ENCODE results near the gene ABHD14A.

Gene ABHD14A

GRCh38 chr3:52006820-52007133 is 31.9 kb downstream of the ABHD14A start:
- TF ChIP-seq, protein P1, sequence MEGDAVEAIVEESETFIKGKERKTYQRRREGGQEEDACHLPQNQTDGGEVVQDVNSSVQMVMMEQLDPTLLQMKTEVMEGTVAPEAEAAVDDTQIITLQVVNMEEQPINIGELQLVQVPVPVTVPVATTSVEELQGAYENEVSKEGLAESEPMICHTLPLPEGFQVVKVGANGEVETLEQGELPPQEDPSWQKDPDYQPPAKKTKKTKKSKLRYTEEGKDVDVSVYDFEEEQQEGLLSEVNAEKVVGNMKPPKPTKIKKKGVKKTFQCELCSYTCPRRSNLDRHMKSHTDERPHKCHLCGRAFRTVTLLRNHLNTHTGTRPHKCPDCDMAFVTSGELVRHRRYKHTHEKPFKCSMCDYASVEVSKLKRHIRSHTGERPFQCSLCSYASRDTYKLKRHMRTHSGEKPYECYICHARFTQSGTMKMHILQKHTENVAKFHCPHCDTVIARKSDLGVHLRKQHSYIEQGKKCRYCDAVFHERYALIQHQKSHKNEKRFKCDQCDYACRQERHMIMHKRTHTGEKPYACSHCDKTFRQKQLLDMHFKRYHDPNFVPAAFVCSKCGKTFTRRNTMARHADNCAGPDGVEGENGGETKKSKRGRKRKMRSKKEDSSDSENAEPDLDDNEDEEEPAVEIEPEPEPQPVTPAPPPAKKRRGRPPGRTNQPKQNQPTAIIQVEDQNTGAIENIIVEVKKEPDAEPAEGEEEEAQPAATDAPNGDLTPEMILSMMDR (IDR thresholded peaks at IDR 0.05; ENCODE audit: insufficient read depth, low read length, poor library complexity, severe bottlenecking), result no peak
- TF ChIP-seq EZH2phosphoT487 (conservative IDR thresholded peaks at IDR 0.05; ENCODE audit: low read length), result no peak
- Histone ChIP-seq H3K9me3 (ENCODE audit: insufficient read depth, low read length) (no peaks in the 10 kb centered on the region), H3K9me2 (replicated peaks; ENCODE audit: insufficient read depth, low read length) (no peaks in the 10 kb centered on the region), H3K27me3 (ENCODE audit: low read length) (no peaks in the 10 kb centered on the region), H3K36me3 (ENCODE audit: low read length) (no peaks in the 10 kb centered on the region), H3K9ac (ENCODE audit: low read length) (no peak overlapping the region), H3K4me2 (ENCODE audit: low read depth, low read length, poor library complexity, severe bottlenecking) (no peak overlapping the region), H4K20me1 (ENCODE audit: low read depth, low read length) (no peaks in the 10 kb centered on the region), H3K79me2 (ENCODE audit: insufficient read depth, low read length) (no peaks in the 10 kb centered on the region), H3K4me3 (ENCODE audit: insufficient read depth, low read length, poor library complexity, severe bottlenecking) (no peak overlapping the region), H2AFZ (ENCODE audit: low read depth, low read length, severe bottlenecking) (no peak overlapping the region), H3K27ac (ENCODE audit: low read depth, low read length) (no peak overlapping the region), H3F3A (ENCODE audit: insufficient read depth) (no peaks in the 10 kb centered on the region)

DNA sequence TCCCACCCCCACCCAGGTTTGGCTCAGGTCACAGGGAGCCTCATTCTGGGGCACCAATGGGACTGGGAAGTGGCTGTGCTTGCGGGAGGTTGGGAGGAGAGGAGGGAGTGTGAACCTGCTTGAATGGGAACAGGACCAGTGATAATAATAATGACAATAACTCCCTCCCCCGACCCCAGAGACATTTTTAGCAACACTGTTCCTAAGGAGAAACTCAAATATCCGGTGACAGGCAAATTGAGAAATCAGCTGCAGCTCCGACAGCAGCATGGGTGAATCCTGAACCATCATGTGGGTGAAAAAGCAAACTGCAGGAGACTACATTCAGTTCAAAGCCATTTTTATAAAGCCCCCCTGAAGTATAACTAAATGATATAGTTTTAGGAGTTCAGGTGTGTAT is 32.4 kb downstream of the ABHD14A start:
- H3K79me2 ChIP-seq (ENCODE audit: insufficient read depth, low read length), result no peaks in the 10 kb centered on the region
- H3K9ac ChIP-seq (ENCODE audit: low read length), result no peak overlapping the region
- no peaks in the 10 kb centered on the region for H3K27me3 ChIP-seq (ENCODE audit: low read length)
- no peak overlapping the region for H3K4me3 ChIP-seq (ENCODE audit: insufficient read depth, low read length, poor library complexity, severe bottlenecking)
- H3K27ac ChIP-seq (ENCODE audit: low read depth, low read length), result no peak overlapping the region
- H4K20me1 ChIP-seq (ENCODE audit: low read depth, low read length), result no peaks in the 10 kb centered on the region
- H2AFZ ChIP-seq (ENCODE audit: low read depth, low read length, severe bottlenecking), result no peak overlapping the region
- no peak overlapping the region for H3K4me2 ChIP-seq (ENCODE audit: low read depth, low read length, poor library complexity, severe bottlenecking)
- H3F3A ChIP-seq (ENCODE audit: insufficient read depth), result no peaks in the 10 kb centered on the region
- TF ChIP-seq, protein P1 (IDR thresholded peaks at IDR 0.05; ENCODE audit: insufficient read depth, low read length, poor library complexity, severe bottlenecking), result no peak
- TF ChIP-seq EZH2phosphoT487 (conservative IDR thresholded peaks at IDR 0.05; ENCODE audit: low read length), result no peak
- H3K36me3 ChIP-seq (ENCODE audit: low read length), result no peaks in the 10 kb centered on the region
- H3K9me2 ChIP-seq (replicated peaks; ENCODE audit: insufficient read depth, low read length), result no peaks in the 10 kb centered on the region
- H3K9me3 ChIP-seq (ENCODE audit: insufficient read depth, low read length), result no peaks in the 10 kb centered on the region

- TF ChIP-seq, protein P1 (IDR thresholded peaks at IDR 0.05; ENCODE audit: insufficient read depth, low read length, poor library complexity, severe bottlenecking), result no peak
- no peak for TF ChIP-seq EZH2phosphoT487 (conservative IDR thresholded peaks at IDR 0.05; ENCODE audit: low read length)
- Histone ChIP-seq H3F3A (ENCODE audit: insufficient read depth) (no peaks in the 10 kb centered on the region), H3K27ac (ENCODE audit: low read depth, low read length) (no peak overlapping the region), H3K36me3 (ENCODE audit: low read length) (no peaks in the 10 kb centered on the region), H3K9me3 (ENCODE audit: insufficient read depth, low read length) (no peaks in the 10 kb centered on the region), H4K20me1 (ENCODE audit: low read depth, low read length) (no peaks in the 10 kb centered on the region), H3K4me2 (ENCODE audit: low read depth, low read length, poor library complexity, severe bottlenecking) (no peak overlapping the region), H2AFZ (ENCODE audit: low read depth, low read length, severe bottlenecking) (no peak overlapping the region), H3K79me2 (ENCODE audit: insufficient read depth, low read length) (no peaks in the 10 kb centered on the region), H3K27me3 (ENCODE audit: low read length) (no peaks in the 10 kb centered on the region), H3K4me3 (ENCODE audit: insufficient read depth, low read length, poor library complexity, severe bottlenecking) (no peak overlapping the region), H3K9ac (ENCODE audit: low read length) (no peak overlapping the region), H3K9me2 (replicated peaks; ENCODE audit: insufficient read depth, low read length) (no peaks in the 10 kb centered on the region)
Observed at GRCh38 chr3:52010431-52010830, 35.6 kb downstream of the ABHD14A start.

DNA sequence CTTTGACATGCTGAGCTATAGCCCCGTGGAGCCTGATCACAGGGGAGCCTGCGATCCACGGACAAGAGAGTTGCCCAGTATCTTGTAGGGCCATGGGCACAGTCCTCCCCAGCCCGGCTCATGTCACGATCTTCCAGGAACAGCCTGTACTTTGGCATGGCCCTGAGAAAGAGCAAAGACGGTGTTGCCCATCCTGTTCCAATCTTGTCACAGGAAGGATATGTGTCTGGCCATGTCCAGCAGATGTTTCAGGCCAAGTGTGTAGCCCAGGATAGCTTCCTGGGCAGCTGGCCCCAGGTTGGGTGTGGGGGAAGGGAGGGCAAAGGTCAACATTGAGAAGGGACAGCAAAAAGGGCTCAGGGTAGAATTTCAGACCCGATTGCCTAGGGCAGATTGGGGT is 37.8 kb downstream of the ABHD14A start:
- no peak overlapping the region for H3K4me3 ChIP-seq (ENCODE audit: insufficient read depth, low read length, poor library complexity, severe bottlenecking)
- H3K27me3 ChIP-seq (ENCODE audit: low read length), result no peaks in the 10 kb centered on the region
- no peaks in the 10 kb centered on the region for H3K79me2 ChIP-seq (ENCODE audit: insufficient read depth, low read length)
- no peak overlapping the region for H2AFZ ChIP-seq (ENCODE audit: low read depth, low read length, severe bottlenecking)
- no peaks in the 10 kb centered on the region for H3F3A ChIP-seq (ENCODE audit: insufficient read depth)
- no peaks in the 10 kb centered on the region for H3K36me3 ChIP-seq (ENCODE audit: low read length)
- H3K9me2 ChIP-seq (replicated peaks; ENCODE audit: insufficient read depth, low read length), result no peaks in the 10 kb centered on the region
- H3K9ac ChIP-seq (ENCODE audit: low read length), result no peak overlapping the region
- TF ChIP-seq EZH2phosphoT487 (conservative IDR thresholded peaks at IDR 0.05; ENCODE audit: low read length), result no peak
- H4K20me1 ChIP-seq (ENCODE audit: low read depth, low read length), result no peaks in the 10 kb centered on the region
- no peak overlapping the region for H3K4me2 ChIP-seq (ENCODE audit: low read depth, low read length, poor library complexity, severe bottlenecking)
- H3K9me3 ChIP-seq (ENCODE audit: insufficient read depth, low read length), result no peaks in the 10 kb centered on the region
- no peak overlapping the region for H3K27ac ChIP-seq (ENCODE audit: low read depth, low read length)

Measured in SU-DHL-6 (cell line).